22Rv1 (cell line): Measurements from ENCODE around the gene ZNF600.
"Not testable (repeated sequence)": the region's sequence is repeated elsewhere in the genome, so short reads cannot be mapped to it uniquely, and the experiment has no call there.

Source experiments
- H3K27ac ChIP-seq: fragments of 450-650 bp; 2 replicates; pipeline ENCODE4 v1.5.1; 2017
- CTCF ChIP-seq: fragments of 450-650 bp; IDR thresholded peaks from 2 replicates; pipeline ENCODE4 v1.5.1; 2017; ENCODE audit warnings: mild to moderate bottlenecking
- ZFX ChIP-seq: fragments of 450-650 bp; IDR thresholded peaks from 2 replicates; pipeline ENCODE4 v1.6.1; 2017; ENCODE audit warnings: antibody characterized with exemption, borderline replicate concordance

ZNF600 gene

DNA sequence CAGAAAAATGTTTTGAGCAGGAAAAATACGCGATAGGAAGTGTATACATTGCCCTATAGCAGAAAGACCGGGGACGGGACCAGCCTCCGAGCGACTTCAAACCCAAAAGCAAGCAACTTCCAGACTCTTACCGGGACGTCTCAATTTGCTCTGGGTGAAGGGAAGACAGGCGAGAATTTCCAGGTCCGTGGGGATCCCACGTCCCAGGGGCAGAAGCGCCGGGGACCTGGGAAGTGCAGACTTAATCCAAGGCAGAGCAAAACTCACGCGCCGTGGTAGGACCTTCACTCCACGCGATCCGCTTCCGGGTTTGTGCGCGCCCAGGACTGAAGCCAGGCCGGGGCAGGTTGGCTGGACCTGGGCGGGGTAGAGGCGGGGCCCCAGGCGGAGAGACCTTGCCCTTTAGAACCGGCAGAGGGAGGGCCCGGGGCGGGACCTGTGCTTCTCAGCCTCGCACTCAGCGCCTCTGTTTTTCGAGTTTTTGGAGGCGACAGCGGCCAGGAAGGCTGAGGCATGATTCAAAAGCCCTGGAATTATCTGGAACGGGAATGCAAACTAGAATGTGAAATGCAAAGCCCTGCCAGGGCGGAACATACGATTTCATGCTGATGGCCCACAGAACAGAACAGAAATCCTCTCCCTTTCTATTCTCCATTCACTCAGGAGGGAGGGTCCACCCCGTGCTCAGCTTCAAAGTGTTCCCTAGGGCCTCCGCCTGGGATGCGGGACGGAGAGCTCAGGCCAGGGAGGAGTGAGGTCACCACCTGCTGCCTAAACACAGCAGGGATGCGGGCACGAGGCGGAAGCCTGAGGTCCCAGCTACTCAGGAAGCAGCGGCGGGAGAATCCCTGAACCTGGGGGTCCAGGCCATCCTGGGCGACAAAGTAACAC, at the start of gene ZNF600:
Gene ZNF600, minus strand, starts transcription at position 328 of the 891 bp plus-strand sequence. CDS start 7,903 bp downstream, outside the sequence.
- H3K27ac ChIP-seq = peak within 1 kb of the TSS; percentile 70

GRCh38 chr19:52834289-52834688, 47.7 kb upstream of the ZNF600 start:
- H3K27ac ChIP-seq = not testable (repeated sequence)

DNA sequence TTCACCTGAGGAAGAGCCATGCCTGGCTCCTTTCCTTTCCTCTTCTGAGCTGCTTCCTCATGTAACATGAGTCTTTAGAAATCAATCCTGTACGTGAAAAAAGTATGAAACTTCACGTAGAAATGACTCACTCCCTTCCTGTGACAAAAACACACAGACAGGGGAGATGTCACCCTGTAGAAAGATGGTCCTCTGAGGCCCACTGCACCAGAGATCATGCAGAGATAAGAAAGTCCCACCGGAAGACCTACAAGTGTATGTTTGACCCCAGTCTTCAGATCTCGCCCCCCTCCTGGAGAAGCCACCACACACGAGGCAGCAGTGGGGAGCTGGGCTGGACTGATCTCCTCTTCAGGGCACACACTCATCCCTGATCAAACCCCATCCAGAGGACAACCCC, 47.0 kb upstream of the ZNF600 start:
- not testable (repeated sequence) for H3K27ac ChIP-seq

GRCh38 chr19:52829866-52830265, 43.3 kb upstream of the ZNF600 start:
- H3K27ac ChIP-seq = not testable (repeated sequence)

DNA sequence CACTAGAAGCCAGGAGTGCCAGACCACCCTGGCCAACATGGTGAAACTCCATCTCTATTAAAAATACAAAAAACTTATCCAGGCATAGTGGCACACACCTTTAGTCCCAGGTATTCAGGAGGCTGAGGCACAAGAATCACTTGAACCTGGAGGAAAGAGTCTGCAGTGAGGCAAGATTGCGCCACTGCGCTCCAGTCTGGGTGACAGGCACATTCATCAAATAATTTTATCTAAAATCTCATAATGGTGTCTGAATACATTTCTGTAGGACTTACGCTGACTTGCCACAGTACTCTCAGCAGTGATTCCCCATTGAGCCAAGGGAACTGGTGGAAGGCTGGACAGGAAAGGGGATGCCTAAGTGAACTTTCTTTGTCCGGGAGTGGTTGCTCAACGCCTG, 39.2 kb upstream of the ZNF600 start:
- TF ChIP-seq ZFX (no peak), CTCF (no peak)
- no peak overlapping the region for H3K27ac ChIP-seq

- TF ChIP-seq ZFX (no peak), CTCF (no peak)
- no peak overlapping the region for H3K27ac ChIP-seq
These were observed 37.1 kb upstream of the ZNF600 start for GRCh38 chr19:52823676-52824075.

GRCh38 chr19:52821204-52821960, 34.8 kb upstream of the ZNF600 start, which contains the start of gene ZNF28:
TSS of gene ZNF28 (minus strand) at chr19:52821633. CDS start at chr19:52817958, 3,675 bp downstream.
- H3K27ac ChIP-seq = not testable (repeated sequence)

DNA sequence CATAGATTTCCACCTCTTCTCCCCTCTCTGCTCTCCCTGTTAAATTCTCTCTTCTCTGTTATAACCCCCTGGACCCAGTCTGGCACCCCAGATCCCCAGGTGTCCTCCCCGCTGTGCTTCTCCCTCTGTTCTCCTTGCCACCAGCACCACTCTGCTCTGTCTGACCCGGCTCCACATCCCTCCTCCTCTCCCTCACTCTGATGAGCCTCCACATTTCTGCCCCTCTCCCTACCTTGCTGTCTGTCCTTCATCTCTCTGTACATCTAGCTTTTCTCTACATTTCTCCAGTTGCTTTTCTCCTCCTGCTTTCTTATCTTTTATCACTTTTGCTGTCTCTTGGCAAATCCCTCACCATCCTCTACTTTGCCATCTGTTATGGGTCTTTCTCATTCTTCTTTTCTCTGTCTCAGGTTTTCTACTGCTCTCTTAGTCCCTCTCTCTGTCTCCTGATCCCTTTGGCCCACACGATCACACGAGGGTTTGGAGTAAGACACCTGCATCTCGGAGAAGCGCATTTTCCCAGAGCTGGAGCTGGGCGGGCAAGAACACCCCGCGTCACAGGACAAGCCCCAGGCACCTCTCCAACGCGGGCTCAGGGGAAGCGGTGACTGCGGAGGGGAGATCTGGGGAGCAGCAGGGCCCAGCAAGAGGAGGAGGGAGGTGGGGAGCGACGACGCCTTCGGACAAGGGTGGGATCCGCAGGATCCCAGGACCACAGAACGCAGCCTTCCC, 34.0 kb upstream of the ZNF600 start:
- H3K27ac ChIP-seq = not testable (repeated sequence)

DNA sequence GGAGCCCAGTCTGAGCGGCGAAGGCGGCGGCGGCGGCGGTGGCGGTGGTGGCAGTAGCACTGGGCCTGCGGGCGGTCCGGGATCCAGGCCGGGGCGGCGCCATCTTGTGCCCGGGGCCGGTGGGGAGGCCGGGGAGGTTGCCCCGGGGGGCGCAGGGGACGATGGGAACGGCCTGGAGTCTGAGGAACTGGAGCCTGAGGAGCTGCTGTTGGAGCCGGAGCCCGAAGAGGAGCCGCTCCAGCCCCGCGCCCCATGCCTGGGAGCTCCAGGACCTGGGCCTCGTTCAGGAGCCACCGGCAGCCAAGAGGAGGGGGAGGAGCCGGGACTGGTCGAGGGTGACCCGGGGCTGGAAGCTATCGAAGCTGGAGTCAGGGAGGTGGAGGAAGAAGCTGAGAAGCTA, 23.2 kb upstream of the ZNF600 start:
- TF ChIP-seq CTCF (no peak), ZFX (no peak)
- no peak overlapping the region for H3K27ac ChIP-seq

GRCh38 chr19:52799950-52800640, 13.5 kb upstream of the ZNF600 start:
- not testable (repeated sequence) for H3K27ac ChIP-seq
